Measurements from ENCODE around the gene SEMA4G.

- TF ChIP-seq CTCF (IDR thresholded peaks at IDR 0.05; ENCODE audit: insufficient read depth, low read length, poor library complexity, severe bottlenecking): peak; percentile 83
- no peak for TF ChIP-seq EZH2phosphoT487 (conservative IDR thresholded peaks at IDR 0.05; ENCODE audit: low read length)
Measured at GRCh38 chr10:100998991-100999741, 29.9 kb downstream of the SEMA4G start.
